GF-D8 (cell line): ENCODE data around the gene QRFPR.
"Not testable (repeated sequence)": the region's sequence is repeated elsewhere in the genome, so short reads cannot be mapped to it uniquely, and the experiment has no call there.

ENCODE experiments used
- DNase-seq: peaks from one replicate; lab custom pipeline; 2025; lab: John Stamatoyannopoulos, UW

Gene QRFPR

DNA sequence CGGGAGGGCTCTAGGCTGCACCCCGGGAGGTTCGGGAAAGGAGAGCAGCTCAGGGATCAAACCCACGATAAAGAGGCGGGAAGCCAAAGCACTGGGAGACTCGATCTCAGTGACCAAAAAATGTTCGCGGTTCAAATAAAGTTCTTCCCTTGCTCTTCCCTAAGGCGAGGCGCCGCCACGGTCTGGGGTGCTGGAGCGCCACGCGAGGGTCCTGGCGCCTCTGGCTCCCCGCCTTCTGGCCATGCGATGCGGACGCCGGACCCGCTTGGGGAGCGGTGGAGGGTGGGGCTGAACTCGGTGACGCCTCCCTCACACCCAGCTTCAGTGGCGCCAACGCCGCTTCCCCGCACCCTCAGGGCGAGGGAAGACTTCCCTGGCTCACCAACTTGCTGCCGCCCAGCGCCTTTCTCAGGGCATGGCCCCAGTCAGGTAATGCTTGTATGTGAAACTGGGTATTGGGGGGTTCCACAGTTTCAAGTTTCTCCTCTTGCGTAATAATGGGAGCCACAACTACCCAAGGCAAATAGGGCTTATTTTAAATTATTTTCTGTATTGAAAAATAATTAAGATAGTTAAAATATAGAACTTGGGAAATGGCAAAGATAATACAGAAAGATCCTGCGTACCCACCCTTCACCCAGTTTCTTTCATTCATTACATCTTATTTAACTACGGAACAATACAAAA, at the start of gene QRFPR:
Gene QRFPR (minus strand): TSS at position 243 of the 687 bp plus-strand sequence. CDS start 371 bp downstream, outside the sequence.
- DNase-seq: no peak

GRCh38 chr4:121428721-121429120, 47.9 kb upstream of the QRFPR start:
- DNase-seq: no peak

DNA sequence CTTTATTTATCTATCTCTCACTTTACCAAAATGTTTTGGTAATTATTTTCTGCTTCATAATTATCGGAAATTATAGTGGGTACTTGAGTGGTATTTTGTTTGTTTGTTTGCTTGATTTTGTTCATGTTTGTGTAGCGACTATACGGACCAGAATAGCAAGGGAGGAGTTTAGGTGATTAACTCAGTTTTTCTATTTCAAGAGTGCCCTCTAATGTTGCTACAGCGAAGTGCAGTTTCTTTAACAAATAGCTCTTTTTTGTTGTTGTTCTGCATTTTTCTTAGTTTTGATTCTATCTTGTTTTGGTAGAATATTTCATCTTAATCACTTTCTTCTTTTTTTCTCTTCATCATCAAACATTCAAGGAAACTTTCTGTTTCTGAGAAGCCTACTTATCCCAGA, 40.8 kb upstream of the QRFPR start:
- no peak for DNase-seq

DNA sequence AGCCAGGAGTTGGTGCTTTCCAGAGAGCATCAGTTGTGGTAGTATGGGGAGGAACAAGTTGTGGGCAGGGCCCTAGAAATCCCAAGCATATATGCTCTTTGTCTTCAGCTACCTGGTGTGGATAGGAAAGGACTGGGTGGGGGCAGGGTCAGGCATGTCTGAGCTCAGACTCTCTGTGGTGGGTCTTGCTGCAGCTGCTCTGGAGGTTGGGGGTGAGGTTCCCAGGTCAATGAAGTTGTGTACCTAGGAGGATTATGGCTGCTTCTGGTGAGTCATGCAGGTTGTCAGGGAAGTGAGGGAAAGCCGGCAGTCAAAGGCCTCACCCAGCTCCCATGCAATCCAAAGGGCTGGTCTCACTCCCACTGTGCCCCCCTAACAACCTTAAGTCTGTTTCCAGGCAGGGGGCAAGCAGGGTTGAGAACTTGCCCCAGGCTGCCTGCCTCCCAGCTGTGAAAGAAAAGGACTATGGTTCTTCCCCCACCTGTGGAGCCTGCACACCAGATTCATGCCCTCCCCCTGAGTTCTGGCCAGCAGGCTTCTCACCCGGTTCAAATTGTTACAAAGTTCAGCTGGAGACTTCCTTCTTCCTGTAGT, 30.4 kb upstream of the QRFPR start:
- no peak for DNase-seq

DNA sequence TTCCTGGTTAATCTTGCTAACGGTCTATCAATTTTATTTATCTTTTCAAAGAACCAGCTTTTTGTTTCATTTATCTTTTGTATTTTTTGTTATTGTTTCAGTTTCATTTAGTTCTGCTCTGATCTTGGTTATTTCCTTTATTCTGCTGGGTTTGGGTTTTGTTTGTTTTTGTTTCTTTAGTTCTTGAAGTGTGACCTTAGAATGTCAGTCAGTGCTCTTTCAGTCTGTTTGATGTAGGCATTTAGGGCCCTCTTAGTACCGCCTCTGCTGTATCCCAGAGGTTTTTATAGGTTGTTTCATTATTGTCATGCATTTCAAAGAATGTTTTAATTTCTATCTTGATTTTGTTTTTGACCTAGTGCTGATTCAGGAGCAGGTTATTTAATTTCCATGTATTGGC, 27.7 kb upstream of the QRFPR start:
- not testable (repeated sequence) for DNase-seq

GRCh38 chr4:121400632-121401031, 19.8 kb upstream of the QRFPR start:
- DNase-seq: no peak

DNA sequence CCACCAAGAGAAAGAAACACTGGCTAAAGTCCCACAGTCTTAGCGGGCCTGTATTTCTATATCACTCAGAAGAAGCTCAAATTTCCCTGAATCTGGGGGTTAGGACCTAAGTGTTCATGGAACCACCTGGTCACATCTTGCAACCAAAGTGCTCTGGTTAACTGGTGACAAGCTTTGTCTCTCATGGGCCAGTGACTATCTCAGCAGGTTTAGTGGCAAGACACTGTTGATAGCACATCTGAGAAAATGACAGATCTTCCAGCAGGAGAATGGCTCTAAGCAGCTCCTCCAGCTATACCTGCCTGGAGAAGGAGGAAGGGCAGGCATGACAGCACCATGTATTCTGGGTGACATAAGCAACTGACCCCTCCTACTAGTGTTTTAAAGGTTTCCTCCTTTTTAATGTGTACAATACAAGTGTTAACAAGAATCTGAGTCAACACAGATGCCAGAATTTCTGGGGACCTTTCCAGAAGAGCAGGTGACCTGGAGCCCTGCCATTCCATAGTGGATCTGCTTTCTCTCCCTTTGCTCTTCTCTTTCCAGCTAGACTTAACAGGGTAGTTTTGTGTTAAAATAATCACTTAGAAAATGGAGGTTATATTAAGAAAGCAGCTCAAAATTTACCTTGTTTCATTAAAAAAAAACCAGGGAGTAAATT, 17.3 kb upstream of the QRFPR start:
- DNase-seq: no peak

GRCh38 chr4:121397434-121397833, 16.6 kb upstream of the QRFPR start:
- no peak for DNase-seq

DNA sequence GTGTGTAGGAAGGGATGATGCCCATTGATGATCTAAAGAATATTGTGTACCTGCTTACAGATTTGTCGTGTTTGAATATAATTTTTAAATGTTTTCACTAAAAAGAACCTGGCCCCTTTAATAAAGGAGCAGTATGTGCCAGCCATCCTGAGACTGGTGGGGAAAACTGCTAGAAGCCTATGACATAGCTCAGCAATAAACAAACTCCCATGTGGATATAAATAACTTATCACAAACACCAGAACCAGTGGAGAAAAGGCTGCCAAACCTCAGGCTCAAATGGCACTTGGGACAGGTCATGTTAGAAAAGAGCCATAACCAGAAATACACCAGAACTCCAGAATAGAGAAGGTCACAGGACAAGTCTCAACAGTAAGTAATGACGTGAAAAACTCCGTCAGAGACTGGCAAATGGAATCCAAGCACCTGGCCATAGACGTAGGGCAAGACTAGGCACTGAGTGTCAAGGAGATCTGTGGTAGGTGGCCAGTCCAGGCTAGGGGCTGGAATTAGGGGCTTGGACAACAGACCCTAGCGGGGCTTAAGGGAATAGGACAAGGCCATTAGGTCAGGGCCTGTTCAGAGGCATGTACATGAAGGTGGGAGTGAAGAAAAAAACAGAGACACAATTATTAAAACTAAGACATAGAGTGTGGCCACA, 11.7 kb upstream of the QRFPR start:
- no peak for DNase-seq

DNA sequence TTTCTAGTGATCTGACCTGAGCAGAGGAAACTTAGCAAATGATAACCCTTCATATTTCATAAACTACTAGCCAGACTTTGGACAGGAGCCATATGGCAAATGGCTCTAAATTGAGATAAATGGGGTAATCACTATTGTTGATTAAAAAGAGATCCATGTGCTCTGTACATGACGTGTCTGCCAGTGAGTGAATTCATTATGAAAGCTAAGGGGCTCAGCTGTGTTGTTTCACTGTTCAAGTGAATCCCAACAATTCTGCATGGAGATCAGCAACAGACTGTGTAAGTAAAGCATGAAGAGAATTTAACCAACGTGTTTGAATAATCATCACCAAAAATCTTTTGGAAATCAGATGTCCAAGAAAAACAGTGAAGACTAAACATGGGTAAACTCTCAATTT, 9.5 kb upstream of the QRFPR start:
- DNase-seq: no peak

- DNase-seq: no peak
These were observed 1.5 kb downstream of the QRFPR start for GRCh38 chr4:121379276-121379675.

DNA sequence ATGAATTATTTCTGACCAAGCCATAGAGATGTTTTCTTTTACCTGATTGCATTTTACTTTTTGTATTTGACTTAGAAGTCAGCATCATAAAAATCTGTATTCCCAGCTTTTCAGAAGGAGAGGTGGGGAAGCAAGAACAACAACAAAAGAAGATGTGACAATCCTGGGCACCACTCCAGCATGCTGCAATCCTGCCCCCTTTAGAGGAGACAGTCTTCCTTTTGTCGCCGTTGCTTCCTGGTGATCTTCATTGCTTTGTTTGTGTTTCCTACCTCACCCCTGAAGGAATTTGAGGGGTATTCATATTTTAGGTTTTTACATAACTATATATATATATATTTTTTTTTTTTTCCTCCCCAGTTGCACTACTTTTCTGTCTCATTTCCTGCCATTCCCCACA, 3.7 kb downstream of the QRFPR start:
- no peak for DNase-seq

DNA sequence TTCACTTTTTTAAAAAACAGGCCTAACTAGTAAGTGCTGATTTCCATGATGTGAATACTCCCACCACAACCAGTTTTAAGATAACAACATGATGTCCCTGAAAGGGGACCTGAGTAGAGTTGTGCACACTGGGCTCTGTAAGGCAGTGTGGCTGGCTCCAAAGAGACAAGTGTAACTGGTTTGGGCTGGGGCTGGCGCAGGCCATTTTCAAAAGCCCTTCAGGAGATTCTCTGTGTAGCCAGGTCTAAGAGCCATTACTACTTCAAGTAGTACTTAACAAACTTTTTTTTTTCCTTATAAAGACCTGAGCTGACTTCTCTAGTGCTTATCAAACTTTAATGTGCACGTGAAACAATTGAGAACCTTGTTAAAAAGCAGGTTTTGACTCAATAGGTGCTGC, 4.3 kb downstream of the QRFPR start:
- DNase-seq: no peak

- no peak for DNase-seq
These were observed 4.7 kb downstream of the QRFPR start for GRCh38 chr4:121376097-121376496.

GRCh38 chr4:121375262-121375661, 5.6 kb downstream of the QRFPR start:
- no peak for DNase-seq

- no peak for DNase-seq
These were observed 7.0 kb downstream of the QRFPR start for GRCh38 chr4:121373841-121374240.

DNA sequence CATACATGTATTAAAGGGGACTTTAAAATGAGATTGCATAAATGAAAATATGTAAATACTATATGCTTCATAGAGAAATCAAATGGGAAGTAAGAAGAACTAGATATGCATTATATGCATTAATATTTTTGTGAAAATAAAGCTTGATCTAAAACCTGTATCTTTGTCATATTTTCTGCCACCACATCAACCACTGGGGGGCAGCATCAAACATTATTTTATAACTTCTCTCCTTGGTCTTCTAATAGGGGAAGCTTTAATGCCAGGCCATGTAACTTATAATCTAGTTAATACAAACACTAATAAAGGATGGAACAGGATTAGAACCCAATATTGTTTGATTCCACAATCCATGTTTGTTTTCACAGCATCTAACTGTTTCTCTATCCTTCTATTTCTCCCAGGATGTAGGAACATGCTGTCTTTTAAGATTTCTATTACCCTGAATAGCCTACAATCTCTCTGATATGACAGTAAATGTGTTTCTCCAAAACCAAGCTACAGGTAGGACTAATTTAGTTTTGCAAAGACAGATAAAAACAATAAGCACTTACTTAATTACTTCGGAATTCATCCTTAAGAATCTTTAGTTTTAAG, 10.0 kb downstream of the QRFPR start:
- DNase-seq: no peak

GRCh38 chr4:121360495-121360894, 20.3 kb downstream of the QRFPR start:
- DNase-seq: no peak

DNA sequence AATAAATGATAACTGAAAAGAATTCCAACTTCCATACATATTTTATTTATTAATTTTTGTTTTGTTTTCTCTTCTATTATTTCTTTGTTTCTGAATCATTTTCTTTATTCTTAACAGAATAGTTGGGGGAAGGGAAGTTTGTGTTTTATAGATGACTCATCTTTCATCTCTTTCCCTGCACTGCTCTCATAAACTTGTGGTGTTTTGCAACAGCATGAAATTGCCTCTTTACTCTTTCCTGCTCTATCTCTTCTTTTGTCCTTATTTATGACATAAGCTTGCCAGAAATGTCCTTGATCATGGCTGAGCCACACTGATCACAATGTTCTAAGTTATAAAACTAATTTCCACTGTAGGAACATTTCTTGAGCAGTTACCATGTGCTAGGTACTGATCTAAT, 22.3 kb downstream of the QRFPR start:
- DNase-seq: no peak

- no peak for DNase-seq
These were observed 27.6 kb downstream of the QRFPR start for GRCh38 chr4:121353213-121353612.

- no peak for DNase-seq
These were observed 36.7 kb downstream of the QRFPR start for GRCh38 chr4:121344098-121344497.

DNA sequence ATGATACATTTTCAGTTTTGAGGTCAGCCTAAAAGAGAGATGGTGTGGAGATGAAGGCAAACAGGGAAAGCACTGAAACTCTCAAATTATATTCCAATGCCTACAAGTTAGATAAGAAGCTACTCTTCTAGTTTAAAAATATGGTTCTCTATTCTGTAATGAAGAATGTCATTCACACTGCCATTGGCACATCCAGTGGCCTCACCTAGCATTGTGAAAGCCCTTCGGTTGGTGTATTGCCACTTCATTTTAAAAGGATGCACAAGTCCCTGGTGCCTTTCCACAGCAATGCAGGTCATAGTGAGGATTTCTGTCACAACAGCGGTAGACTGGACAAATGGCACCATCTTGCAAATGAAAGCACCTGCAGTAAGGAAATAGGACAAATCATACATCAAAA, 40.6 kb downstream of the QRFPR start:
- no peak for DNase-seq

- DNase-seq: no peak
These were observed 41.0 kb downstream of the QRFPR start for GRCh38 chr4:121339824-121340223.
